ENCODE data around the gene CCNL1.
A peak's percentile ranks its signal among the peaks of the same experiment; 100 is the strongest.

CCNL1 gene

GRCh38 chr3:157145606-157146322 is 14.2 kb downstream of the CCNL1 start:
- DNase-seq (ENCODE audit: low read depth) = no peak

GRCh38 chr3:157142315-157142714 is 17.6 kb downstream of the CCNL1 start:
- DNase-seq (ENCODE audit: low read depth) = no peak

- no peak for DNase-seq (ENCODE audit: low read depth)
These were observed 19.9 kb downstream of the CCNL1 start for GRCh38 chr3:157139938-157140534.

- no peak for DNase-seq (ENCODE audit: low read depth)
These were observed 23.1 kb downstream of the CCNL1 start for GRCh38 chr3:157136647-157137387.

GRCh38 chr3:157135671-157136396 is 24.1 kb downstream of the CCNL1 start:
- peak; percentile 44 for DNase-seq (ENCODE audit: low read depth)

GRCh38 chr3:157134620-157135191 is 25.2 kb downstream of the CCNL1 start:
- no peak for DNase-seq (ENCODE audit: low read depth)

- DNase-seq (ENCODE audit: low read depth) = no peak
These were observed 26.3 kb downstream of the CCNL1 start for GRCh38 chr3:157133434-157134320.

- DNase-seq (ENCODE audit: low read depth) = no peak
These were observed 27.0 kb downstream of the CCNL1 start for GRCh38 chr3:157132936-157133335.

- no peak for DNase-seq (ENCODE audit: low read depth)
These were observed 27.6 kb downstream of the CCNL1 start for GRCh38 chr3:157132341-157132740.

- DNase-seq (ENCODE audit: low read depth) = peak; percentile 60
These were observed 28.1 kb downstream of the CCNL1 start for GRCh38 chr3:157131861-157132260.

GRCh38 chr3:157130467-157131251 is 29.3 kb downstream of the CCNL1 start:
- DNase-seq (ENCODE audit: low read depth) = no peak

GRCh38 chr3:157129803-157130466 is 30.0 kb downstream of the CCNL1 start:
- no peak for DNase-seq (ENCODE audit: low read depth)

GRCh38 chr3:157128771-157129681 is 30.9 kb downstream of the CCNL1 start:
- DNase-seq (ENCODE audit: low read depth) = no peak

GRCh38 chr3:157127831-157128767 is 31.8 kb downstream of the CCNL1 start:
- peak; percentile 88 for DNase-seq (ENCODE audit: low read depth)

- no peak for DNase-seq (ENCODE audit: low read depth)
These were observed 32.7 kb downstream of the CCNL1 start for GRCh38 chr3:157127268-157127667.

- DNase-seq (ENCODE audit: low read depth) = no peak
These were observed 33.6 kb downstream of the CCNL1 start for GRCh38 chr3:157126365-157126764.

GRCh38 chr3:157125101-157125500 is 34.8 kb downstream of the CCNL1 start:
- no peak for DNase-seq (ENCODE audit: low read depth)

All from HS-5 (cell line).